Heart right ventricle (tissue), 16 donors: Measurements from ENCODE around the gene COL6A3. TPM values are rescaled to one million over a fixed set of nuclear protein-coding genes. Genes with fewer than 3 reads are reported as not detected.

Experiments
- ATAC-seq, 8 donors: fragments of 200-7000 bp; cut with Tn5 transposase; one replicate each; pipeline ENCODE4 v1.9.1; 2020; ENCODE audit warnings: mild to moderate bottlenecking in 8 of 8, moderate library complexity in 8 of 8, moderate number of reproducible peaks in 1 of 8
- DNase-seq, 2 donors: peaks; one replicate each; pipeline ENCODE4 v3.0.0-alpha.2; 2020
- H3K27ac ChIP-seq, 10 donors: fragments of 200-600 bp; sonication (generic) in 2 of 10; one replicate each; pipeline versions ENCODE4 v1.5.0 to v1.8.0; 2020 to 2022; ENCODE audit warnings: mild to moderate bottlenecking in 3 of 10
- H3K27me3 ChIP-seq, 7 donors: fragments of 200-600 bp; one replicate each; pipeline ENCODE4 v1.8.0; 2021 to 2022; ENCODE audit warnings: mild to moderate bottlenecking in 2 of 7
- H3K36me3 ChIP-seq, 9 donors: fragments of 200-600 bp; sonication (generic) in 1 of 9; one replicate each; pipeline versions ENCODE4 v1.5.0 to v1.8.0; 2020 to 2022; ENCODE audit warnings: mild to moderate bottlenecking in 2 of 9
- H3K4me1 ChIP-seq, 9 donors: fragments of 200-600 bp; sonication (generic) in 1 of 9; one replicate each; pipeline versions ENCODE4 v1.5.0 to v1.8.0; 2020 to 2022; ENCODE audit warnings: mild to moderate bottlenecking in 4 of 9
- H3K4me3 ChIP-seq, 10 donors: fragments of 200-600 bp; sonication (generic) in 2 of 10; one replicate each; pipeline versions ENCODE4 v1.5.0 to v1.8.0; 2020 to 2022; ENCODE audit warnings: mild to moderate bottlenecking in 7 of 10, moderate library complexity in 2 of 10
- H3K9me3 ChIP-seq, 11 donors: fragments of 200-600 bp in 10 of 11; sonication (generic) in 2 of 11; one replicate each; pipeline versions ENCODE4 v1.5.0 to v1.8.0; 2013 to 2022; ENCODE audit warnings: mild to moderate bottlenecking in 2 of 11, control low read depth in 1 of 11, moderate library complexity in 1 of 11
- WGBS, 2 donors: extraction: QIAGEN DNeasy Blood & Tissue Kit; methylation state at CpG; one replicate each; pipeline ENCODE4 v1.1.7; 2013; ENCODE audit warnings: inconsistent platforms in 1 of 2; 5-methylcytosine and 5-hydroxymethylcytosine counted together
- intact Hi-C, 10 donors: fragments of 100-400 bp; cut with DNase I; formaldehyde crosslinking; loops; one replicate each; pipeline versions ENCODE4 v1.11.1 to v1.14.2; 2022
- polyA plus RNA-seq, 2 donors: library from polyadenylated mRNA; stranded (reverse); fragments of 200-250 nt; gene quantifications; one replicate each; pipeline ENCODE4 v1.2.3, GENCODE V29; 2013
- total RNA-seq, 10 donors: library from RNA; stranded (reverse); fragmentation: NEBNext Ultra II Directional in 3 of 10; extraction: Animal tissue kit (Norgen Biotek cat#: 25700) in 3 of 10; gene quantifications; one replicate each; pipeline versions ENCODE4 v1.2.1 to v1.2.4, GENCODE V29; 2021 to 2023
- TF ChIP-seq, protein P1 (sequence below), 9 donors: fragments of 200-600 bp; sonication (generic) in 2 of 9; IDR thresholded peaks; one replicate each; pipeline versions ENCODE4 v1.5.0 to v1.8.0; 2021 to 2022; ENCODE audit warnings: antibody characterized with exemption in 9 of 9, mild to moderate bottlenecking in 5 of 9, moderate library complexity in 1 of 9
- donor health status: Arrhythmogenic right ventricular cardiomyopathy.
- donor health status: ischemic (EF 13 %, LVEDD 7.1; RV severe dilation, severe dysfunction).
- donor health status: healthy with polysubstance abuse.
- donor health status: DM: no; HTN: yes; CAD: no.
- donor health status: DM: no; HTN: no; CAD: no.
- donor health status: ischemic (EF 25% LVEDD 6.9; RV normal size, moderate dysfunction).
- donor health status: ischemic (EF 25% LVEDD 5.7; RV mildly dilated, moderate dysfunction).
- donor health status: healthy.
- donor health status: DM: yes; HTN: yes; CAD: no.
- donor health status: Ischemic cardiomyopathy.
- donor health status: ischemic (EF 35%, LVEDD 5.7; RV mildly dilated, moderate dysfunction).
- donor health status: nonischemic (EF 11% LVEDD 7.7; RV severe dilation, severe dysfunction).
- donor health status: DM: yes; HTN: yes; CAD: no.
- donor health status: PGD.
- donor health status: ischemic (EF 29% LVEDD 5.4; RV normal size, mild dysfunction).
- donor health status: nonischemic (EF 23%, LVEDD 6.1; RV moderate dilation, normal function).

Gene COL6A3
- total and polyA plus RNA-seq, 12 donors, result 27.7 to 222 (median 47.5) TPM

DNA sequence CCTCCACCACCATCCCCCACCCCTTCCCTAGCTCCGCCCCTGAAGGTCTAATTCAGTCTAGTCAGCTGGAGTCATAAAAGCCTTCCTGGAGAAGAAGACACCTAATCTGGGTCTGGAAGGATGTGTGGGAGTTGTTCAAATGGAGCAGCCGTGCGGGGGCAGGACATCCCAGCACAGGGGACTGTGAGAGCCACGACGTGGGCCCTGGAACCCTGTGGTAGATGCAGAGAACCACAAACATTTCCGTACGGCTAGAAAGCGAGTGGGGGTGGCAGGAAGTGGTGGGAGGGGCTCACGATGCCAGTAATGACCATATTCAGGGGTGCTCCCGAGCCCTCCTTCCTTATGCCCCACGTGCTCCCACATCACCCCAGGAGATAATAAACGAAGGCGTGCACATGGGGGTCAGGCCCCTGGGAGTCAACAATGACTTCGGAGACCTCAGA lies 20.9 kb upstream of the COL6A3 start:
- Histone ChIP-seq H3K27me3 (peaks cover 0 to 19% (median 9%) of the 10 kb centered on the region in 7 donors), H3K9me3 (peaks cover 0 to 10% (median 0%) of the 10 kb centered on the region in 11 donors), H3K27ac (peak overlapping the region in 9 of 10 donors; percentile 27 to 65 (median 58)), H3K4me3 (no peak overlapping the region), H3K4me1 (peaks cover 5 to 53% (median 14%) of the 10 kb centered on the region in 9 donors), H3K36me3 (no peaks in the 10 kb centered on the region)
- TF ChIP-seq, protein P1, sequence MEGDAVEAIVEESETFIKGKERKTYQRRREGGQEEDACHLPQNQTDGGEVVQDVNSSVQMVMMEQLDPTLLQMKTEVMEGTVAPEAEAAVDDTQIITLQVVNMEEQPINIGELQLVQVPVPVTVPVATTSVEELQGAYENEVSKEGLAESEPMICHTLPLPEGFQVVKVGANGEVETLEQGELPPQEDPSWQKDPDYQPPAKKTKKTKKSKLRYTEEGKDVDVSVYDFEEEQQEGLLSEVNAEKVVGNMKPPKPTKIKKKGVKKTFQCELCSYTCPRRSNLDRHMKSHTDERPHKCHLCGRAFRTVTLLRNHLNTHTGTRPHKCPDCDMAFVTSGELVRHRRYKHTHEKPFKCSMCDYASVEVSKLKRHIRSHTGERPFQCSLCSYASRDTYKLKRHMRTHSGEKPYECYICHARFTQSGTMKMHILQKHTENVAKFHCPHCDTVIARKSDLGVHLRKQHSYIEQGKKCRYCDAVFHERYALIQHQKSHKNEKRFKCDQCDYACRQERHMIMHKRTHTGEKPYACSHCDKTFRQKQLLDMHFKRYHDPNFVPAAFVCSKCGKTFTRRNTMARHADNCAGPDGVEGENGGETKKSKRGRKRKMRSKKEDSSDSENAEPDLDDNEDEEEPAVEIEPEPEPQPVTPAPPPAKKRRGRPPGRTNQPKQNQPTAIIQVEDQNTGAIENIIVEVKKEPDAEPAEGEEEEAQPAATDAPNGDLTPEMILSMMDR (IDR thresholded peaks at IDR 0.05), result no peak
- ATAC-seq (peak in 6 of 8 donors; percentile 11 to 54 (median 31)), DNase-seq (no peak)
- 33 to 49% methylated on average over 14 of the region's 14 CpGs for WGBS, 2 donors
- intact Hi-C loops, result no loop called here

DNA sequence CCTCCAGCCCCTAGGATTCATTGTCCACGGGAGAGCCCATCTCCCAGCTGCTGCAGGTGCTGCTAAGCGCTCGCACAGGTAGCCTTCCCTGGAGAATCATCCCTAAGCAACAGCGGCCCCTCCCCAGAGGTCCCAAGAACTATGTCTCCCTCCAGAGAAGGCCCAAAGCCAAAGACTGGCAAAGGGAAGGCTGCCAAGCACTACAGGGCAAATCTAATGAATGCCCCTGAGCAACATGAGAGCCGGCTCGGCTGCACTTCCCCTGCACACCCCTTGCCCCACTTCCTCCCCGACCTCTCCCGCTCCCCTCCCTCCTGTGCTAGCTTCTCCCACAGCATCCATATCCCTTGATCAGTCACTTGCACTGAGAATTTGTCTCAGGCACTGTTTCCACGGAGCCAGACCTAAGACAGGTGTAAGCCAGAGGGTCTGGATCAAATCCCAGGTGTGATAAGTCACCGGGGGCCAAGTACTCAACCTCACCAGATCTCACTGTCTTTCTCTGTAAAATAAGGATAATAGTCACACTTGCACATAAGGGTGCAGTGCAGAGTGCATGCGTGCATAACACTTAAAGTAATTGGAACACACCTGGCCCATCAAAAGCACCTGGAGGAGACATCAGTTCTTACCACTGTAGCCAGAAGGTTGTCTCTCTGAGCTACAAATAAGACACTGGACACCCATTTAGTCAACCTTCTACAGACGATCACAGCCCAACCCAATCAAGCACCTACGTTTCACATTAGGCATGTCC lies 20.1 kb upstream of the COL6A3 start:
- Histone ChIP-seq H3K9me3 (peaks cover 0 to 2% (median 0%) of the 10 kb centered on the region in 11 donors), H3K4me1 (peaks cover 5 to 53% (median 14%) of the 10 kb centered on the region in 9 donors), H3K4me3 (no peak overlapping the region), H3K27ac (peak overlapping the region in 2 of 10 donors; percentile 27 to 58), H3K36me3 (no peaks in the 10 kb centered on the region), H3K27me3 (peaks cover 0 to 19% (median 9%) of the 10 kb centered on the region in 7 donors)
- TF ChIP-seq, protein P1 (IDR thresholded peaks at IDR 0.05), result no peak
- no peak for DNase-seq
- 69 to 70% methylated on average over 13 of the region's 13 CpGs for WGBS, 2 donors
- peak in 1 of 8 donors; percentile 24 for ATAC-seq
- intact Hi-C loops, result no loop called here

DNA sequence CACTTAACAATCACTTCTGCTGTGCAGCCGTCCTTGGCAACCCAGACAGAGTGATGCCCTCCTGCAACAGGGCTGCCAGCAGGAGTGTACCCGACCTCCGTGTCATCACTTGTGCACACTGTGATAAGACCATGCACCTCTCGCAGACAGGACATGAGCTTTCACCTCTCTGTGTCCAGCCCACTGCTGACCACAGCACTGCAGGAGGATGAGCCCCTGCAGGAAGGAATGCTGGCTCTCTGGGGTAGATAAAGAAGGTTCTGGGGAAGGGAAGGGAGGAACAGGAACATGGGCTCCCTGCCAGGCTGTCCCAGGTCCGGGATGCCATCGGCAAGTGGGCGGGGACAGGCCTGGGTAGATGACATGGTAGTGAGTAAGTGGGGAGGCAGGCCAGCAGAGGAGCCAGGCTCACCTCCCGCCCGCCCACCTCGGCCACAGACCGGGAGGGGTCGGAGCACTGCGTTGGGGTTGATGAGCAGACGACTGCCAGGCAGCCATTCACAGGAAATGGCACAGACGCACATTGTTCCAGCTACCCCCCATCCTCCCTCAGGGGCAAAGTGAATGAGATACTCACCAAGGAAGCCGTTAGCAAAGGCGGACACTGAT lies 18.6 kb upstream of the COL6A3 start:
- no peak for DNase-seq
- H3K9me3 ChIP-seq, result no peaks in the 10 kb centered on the region
- H3K36me3 ChIP-seq, result no peaks in the 10 kb centered on the region
- peak in 5 of 8 donors; percentile 28 to 53 (median 39) for ATAC-seq
- peaks cover 0 to 43% (median 14%) of the 10 kb centered on the region in 9 donors for H3K4me1 ChIP-seq
- intact Hi-C loops, result no loop called here
- H3K4me3 ChIP-seq, result no peak overlapping the region
- H3K27me3 ChIP-seq, result peaks cover 0 to 27% (median 9%) of the 10 kb centered on the region in 7 donors
- peak overlapping the region in 1 of 10 donors; percentile 27 for H3K27ac ChIP-seq
- TF ChIP-seq, protein P1 (IDR thresholded peaks at IDR 0.05), result no peak
- 42 to 44% methylated on average over 17 of the region's 17 CpGs for WGBS, 2 donors

DNA sequence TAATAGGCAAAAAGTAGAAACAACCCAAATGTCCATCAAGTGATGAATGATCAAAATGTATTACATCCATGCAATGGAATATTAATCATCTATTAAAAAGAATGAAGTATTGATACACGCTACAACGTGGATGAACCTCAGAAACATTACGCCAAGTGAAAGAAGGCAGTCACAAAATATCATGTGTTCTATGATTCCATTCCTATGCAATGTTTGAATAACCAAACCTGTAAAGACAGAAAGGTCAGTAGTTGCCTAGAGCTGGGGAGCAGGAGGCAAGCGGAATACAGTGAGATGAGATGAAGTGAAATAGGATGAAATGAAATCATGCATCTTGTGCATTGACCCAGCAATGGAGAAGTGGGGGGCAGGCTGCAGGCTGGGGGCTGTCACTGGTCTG lies 17.9 kb upstream of the COL6A3 start:
- no peaks in the 10 kb centered on the region for H3K9me3 ChIP-seq
- H3K4me1 ChIP-seq, result peaks cover 0 to 43% (median 14%) of the 10 kb centered on the region in 9 donors
- peaks cover 0 to 27% (median 9%) of the 10 kb centered on the region in 7 donors for H3K27me3 ChIP-seq
- intact Hi-C loops, result no loop called here
- no peak overlapping the region for H3K4me3 ChIP-seq
- H3K27ac ChIP-seq, result no peak overlapping the region
- H3K36me3 ChIP-seq, result no peaks in the 10 kb centered on the region
- WGBS, 2 donors, result 96 to 97% methylated on average over 4 of the region's 4 CpGs
- DNase-seq (no peak), ATAC-seq (no peak)
- TF ChIP-seq, protein P1 (IDR thresholded peaks at IDR 0.05), result no peak
